Measurements from ENCODE around the gene SMYD3. TPM values are rescaled to one million over a fixed set of nuclear protein-coding genes. Genes with fewer than 3 reads are reported as not detected.

The SMYD3 gene
- total and polyA plus RNA-seq, 9 of the 15 experiments (the other 6 are each of a cell fraction or from before 2014, with no cell fraction given) = 128 to 440 (median 197) TPM

- no peak for FAIRE-seq
- Histone ChIP-seq H3K4me2 (ENCODE audit: insufficient read depth, low read length) (no peak overlapping the region), H3K9me3 (replicated peaks; ENCODE audit: control insufficient read depth, insufficient read depth, low read depth, low read length) (no peaks in the 10 kb centered on the region), H3K4me3 (no peak overlapping the region), H3K9me1 (ENCODE audit: control insufficient read depth, insufficient read depth, low read length) (no peaks in the 10 kb centered on the region), H2AFZ (ENCODE audit: low read depth, low read length) (no peak overlapping the region), H3K9ac (ENCODE audit: insufficient read depth in 1 of 2, low read depth in 2 of 2, low read length in 2 of 2) (no peak overlapping the region), H3K79me2 (ENCODE audit: control insufficient read depth, insufficient read depth, low read length) (no peaks in the 10 kb centered on the region), H3K36me3 (ENCODE audit: control insufficient read depth, insufficient read depth, low read length) (no peaks in the 10 kb centered on the region), H3K27me3 (ENCODE audit: control insufficient read depth in 2 of 2, insufficient read depth in 2 of 2, low read length in 2 of 2) (no peaks in the 10 kb centered on the region; a peak in 1 of 5 replicates), H3K27ac (ENCODE audit: extremely low read depth, low read depth, low read length) (no peak overlapping the region), H4K20me1 (replicated peaks; ENCODE audit: control insufficient read depth, insufficient read depth, low read length) (no peaks in the 10 kb centered on the region), H3K4me1 (replicated peaks in 1 of 2; ENCODE audit: control insufficient read depth in 2 of 2, insufficient read depth in 2 of 2, low read length in 2 of 2) (0 out of 5 replicates have a peak, but pooled peaks cover 0 to 3% of the 10 kb centered on the region in 2 experiments)
- no peak for DNase-seq (ENCODE audit: extremely low read depth in 1 of 4, low spot score in 3 of 4)
- WGBS (ENCODE audit: insufficient coverage, low coverage, missing lambda C conversion rate) = 79% methylated on average over 1 of the region's 1 CpG
- TF ChIP-seq NUFIP1 (IDR thresholded peaks at IDR 0.05; ENCODE audit: partially characterized antibody) (no peak), GATAD2B (IDR thresholded peaks at IDR 0.05; ENCODE audit: borderline replicate concordance) (no peak), ZNF655 (CRISPR knock-in tag; IDR thresholded peaks at IDR 0.05) (no peak), CEBPZ (IDR thresholded peaks at IDR 0.05; ENCODE audit: borderline replicate concordance, low read depth, low read length) (no peak), POLR2H (tag; IDR thresholded peaks at IDR 0.05; ENCODE audit: low read depth) (no peak), ZNF165 (CRISPR knock-in tag; IDR thresholded peaks at IDR 0.05; ENCODE audit: borderline replicate concordance) (no peak), PRMT5 (CRISPR knock-in tag; IDR thresholded peaks at IDR 0.05) (no peak), CREB3 (tag; conservative IDR thresholded peaks at IDR 0.05; ENCODE audit: low read depth) (no peak)
- CTCF ChIA-PET (ENCODE audit: low intra/inter-chr PET ratio) = no interaction called here
- no TSS peak for BruUV-seq (replicated peaks)
- intact Hi-C loops (cut with micrococcal nuclease) (no loop called here), in situ Hi-C loops (cut with MboI) (no loop called here)
- no peak for ATAC-seq
- POLR2A ChIA-PET = interaction anchor here (0.6 to 0.8 kb wide), 3 partner anchors 9 to 1363 kb away, joined by 3 read pairs; no protein-coding TSS in a partner anchor
These were observed 46.7 kb downstream of the SMYD3 start for GRCh38 chr1:246460406-246460805.

All from K562 (cell line).